Measurements from ENCODE around the gene ZNF268.
"Not testable (repeated sequence)": the region's sequence is repeated elsewhere in the genome, so short reads cannot be mapped to it uniquely, and the experiment has no call there.

The ZNF268 gene

GRCh38 chr12:133231001-133231400 lies 49.7 kb downstream of the ZNF268 start:
- no peak for DNase-seq

- DNase-seq, result no peak
Observed at GRCh38 chr12:133233006-133233405, 51.7 kb downstream of the ZNF268 start.

DNA sequence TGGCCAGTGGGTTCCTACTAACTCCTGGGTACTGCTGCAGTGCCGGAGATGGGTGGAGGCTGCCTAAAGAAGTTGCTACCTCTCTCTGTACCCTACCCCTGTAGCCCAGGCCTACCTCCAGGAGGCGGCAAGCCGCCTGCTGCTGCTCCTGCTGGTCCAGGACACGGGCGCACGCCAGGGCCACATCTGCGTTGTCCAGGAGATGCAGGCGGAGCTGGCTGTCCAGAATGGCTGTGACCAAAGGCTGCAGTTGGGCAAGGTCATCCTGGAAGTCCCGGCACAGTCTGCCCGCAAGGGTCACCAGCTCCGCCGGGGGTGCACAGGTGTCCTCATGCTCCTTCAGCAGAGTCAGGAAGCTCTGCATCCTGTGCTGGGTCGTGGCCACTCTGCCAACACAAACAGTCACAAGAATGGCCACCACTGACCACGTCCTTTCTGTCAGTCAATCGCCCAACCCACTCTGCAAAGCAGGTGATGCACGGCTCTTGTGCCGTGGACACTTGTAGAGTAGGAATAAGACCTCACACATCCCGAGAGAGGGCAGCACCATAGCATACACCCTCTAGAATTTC lies 52.8 kb downstream of the ZNF268 start:
- DNase-seq, result no peak

- DNase-seq, result no peak
Observed at GRCh38 chr12:133234971-133235370, 53.7 kb downstream of the ZNF268 start.

GRCh38 chr12:133235401-133236112 lies 54.3 kb downstream of the ZNF268 start, which contains the start of gene ANHX:
ANHX (minus strand) TSS chr12:133235877; CDS start chr12:133234356, 1,521 bp downstream.
- no peak for DNase-seq

DNA sequence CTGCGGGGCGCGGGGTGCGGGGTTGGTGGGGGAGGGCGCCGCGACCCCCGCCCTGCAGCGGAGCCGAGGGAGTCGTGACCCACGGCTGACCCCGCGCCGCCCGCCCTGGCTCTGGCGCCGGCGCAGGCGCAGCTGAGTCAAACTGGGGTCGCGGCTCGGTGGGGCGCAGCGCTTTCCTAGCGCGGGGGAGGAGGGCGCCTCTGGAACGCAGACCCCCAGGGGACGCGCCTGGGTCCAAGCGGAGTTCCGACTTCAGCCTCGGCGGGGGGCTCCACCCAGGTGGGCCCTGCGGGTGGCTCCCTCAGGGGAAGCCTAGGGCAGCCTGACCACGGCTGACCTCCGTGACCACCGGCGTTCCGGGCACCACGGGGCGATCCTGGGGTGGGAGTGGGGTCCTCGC lies 54.8 kb downstream of the ZNF268 start:
- DNase-seq, result no peak

DNA sequence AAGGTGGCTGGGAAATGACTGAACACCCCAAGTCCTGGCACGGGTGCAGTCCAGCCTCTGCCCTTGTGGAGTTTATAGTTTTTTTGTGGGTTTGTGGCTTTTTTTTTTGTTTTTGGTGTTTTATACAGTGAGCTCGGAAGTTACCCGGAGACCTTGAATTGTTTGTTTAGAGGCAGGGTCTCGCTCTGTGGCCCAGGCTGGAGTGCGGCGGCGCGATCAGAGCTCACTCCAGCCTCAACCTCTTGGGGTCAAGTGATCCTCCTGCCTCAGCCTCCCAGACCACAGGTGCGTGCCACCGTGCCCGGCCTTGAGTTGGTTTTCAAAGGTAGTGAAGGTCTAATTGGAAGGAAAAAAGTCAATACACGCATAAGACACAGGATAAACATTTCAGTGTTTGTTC lies 55.3 kb downstream of the ZNF268 start:
- DNase-seq, result no peak

DNA sequence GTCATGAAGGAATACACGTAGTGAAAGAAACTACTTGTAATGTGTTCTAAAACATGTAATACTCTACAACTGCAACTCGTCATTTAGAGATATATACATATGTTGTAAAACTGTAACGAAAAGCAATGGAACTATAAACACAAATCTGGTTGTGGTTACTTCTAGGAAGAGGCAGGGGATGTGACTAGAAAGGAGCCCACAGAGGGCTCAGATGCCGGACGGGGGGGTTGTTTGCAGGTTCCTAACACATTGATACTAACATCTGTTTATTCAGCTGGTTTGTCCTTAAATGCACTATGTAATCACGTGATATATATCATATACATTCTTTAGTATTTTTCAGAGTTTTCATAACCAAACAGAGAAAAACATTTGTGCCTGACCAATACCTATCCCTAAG lies 70.4 kb downstream of the ZNF268 start:
- no peak for DNase-seq

DNA sequence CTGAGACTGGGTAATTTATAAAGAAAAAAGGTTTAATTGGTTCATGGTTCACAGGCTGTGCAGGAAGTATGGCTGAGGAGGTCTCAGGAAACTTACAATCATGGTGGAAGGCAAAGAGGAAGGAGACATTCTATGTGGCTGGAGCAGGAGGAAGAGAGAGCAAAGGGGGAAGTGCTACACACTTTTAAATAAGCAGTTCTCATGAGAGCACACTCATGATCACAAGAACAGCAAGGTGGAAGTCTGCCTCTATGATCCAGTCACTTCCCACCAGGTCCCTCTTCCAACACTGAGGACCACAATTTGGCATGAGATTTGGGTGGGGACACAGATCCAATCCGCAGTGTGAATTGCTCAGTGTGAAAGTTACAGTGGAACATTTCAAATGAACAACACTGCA lies 74.5 kb downstream of the ZNF268 start:
- DNase-seq, result not testable (repeated sequence)

- DNase-seq, result no peak
Observed at GRCh38 chr12:133256321-133256720, 75.0 kb downstream of the ZNF268 start.

DNA sequence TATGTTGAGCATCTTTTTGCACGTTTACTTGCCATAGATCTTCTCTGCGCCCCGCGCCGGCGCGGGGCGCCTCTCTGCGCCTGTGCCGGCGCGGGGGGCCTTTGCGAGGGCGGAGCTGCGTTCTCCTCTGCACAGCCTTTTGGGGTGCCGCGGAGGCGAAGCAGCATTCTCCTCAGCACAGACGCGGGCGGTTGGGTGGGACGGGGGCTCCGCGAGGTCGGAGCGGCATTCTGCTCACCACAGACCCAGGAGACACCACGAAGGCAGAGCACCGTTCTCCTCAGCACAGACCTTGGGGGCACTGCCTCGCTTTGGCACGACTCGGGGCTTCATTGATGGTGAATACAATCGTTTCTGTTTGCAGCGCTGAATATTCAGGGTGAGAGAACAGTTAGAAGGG lies 82.9 kb downstream of the ZNF268 start:
- no peak for DNase-seq

All from GOT3 (cell line).